ENCODE results near the gene COPRS.

DNA sequence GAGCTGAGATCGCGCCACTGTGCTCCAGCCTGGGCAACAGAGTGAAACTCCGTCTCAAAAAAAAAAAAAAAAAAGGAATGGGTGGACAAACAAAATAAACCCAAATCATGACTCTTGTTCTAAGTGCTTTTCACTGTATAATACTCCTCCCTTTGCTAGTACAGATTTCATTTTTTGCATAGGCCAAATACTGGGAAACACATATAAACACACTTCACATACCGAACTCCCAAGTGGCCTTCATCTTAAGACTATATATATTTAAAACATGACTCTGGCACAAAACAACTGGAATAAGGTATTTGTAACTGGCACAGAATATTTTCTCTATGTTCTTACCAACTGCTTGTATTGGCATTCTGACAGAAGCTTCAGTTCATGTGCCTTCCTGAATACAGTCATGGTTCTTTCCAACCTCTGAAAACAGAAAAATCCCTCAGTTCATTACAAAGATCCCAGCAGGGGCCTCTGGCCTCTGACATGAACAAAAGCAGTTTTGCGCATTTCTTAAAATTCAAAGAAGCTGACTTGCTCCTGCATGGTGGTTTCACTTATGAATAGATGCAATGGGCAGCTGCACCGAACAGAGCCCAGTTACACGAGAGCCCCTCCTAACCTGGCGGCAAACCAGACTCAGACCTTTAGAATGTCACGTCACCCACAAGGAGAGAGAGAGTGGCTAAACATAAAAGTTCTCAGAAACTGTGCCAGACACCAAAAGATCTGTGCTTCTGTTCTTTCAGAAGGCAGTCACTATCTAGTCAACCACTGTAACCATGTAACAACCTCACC, 19.1 kb upstream of the COPRS start:
- TF ChIP-seq, protein P1, sequence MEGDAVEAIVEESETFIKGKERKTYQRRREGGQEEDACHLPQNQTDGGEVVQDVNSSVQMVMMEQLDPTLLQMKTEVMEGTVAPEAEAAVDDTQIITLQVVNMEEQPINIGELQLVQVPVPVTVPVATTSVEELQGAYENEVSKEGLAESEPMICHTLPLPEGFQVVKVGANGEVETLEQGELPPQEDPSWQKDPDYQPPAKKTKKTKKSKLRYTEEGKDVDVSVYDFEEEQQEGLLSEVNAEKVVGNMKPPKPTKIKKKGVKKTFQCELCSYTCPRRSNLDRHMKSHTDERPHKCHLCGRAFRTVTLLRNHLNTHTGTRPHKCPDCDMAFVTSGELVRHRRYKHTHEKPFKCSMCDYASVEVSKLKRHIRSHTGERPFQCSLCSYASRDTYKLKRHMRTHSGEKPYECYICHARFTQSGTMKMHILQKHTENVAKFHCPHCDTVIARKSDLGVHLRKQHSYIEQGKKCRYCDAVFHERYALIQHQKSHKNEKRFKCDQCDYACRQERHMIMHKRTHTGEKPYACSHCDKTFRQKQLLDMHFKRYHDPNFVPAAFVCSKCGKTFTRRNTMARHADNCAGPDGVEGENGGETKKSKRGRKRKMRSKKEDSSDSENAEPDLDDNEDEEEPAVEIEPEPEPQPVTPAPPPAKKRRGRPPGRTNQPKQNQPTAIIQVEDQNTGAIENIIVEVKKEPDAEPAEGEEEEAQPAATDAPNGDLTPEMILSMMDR (conservative IDR thresholded peaks at IDR 0.05; ENCODE audit: low read length) = no peak
- TF ChIP-seq EZH2phosphoT487 (IDR thresholded peaks at IDR 0.05; ENCODE audit: borderline replicate concordance) = no peak
